ENCODE data around the gene FTO. TPM values are rescaled to one million over a fixed set of nuclear protein-coding genes. Genes with fewer than 3 reads are reported as not detected.

Gene FTO
- total and polyA plus RNA-seq, 2 of the 13 experiments (the other 11 are each of a cell fraction or from before 2014, with no cell fraction given), result 41.6 to 55.8 TPM

DNA sequence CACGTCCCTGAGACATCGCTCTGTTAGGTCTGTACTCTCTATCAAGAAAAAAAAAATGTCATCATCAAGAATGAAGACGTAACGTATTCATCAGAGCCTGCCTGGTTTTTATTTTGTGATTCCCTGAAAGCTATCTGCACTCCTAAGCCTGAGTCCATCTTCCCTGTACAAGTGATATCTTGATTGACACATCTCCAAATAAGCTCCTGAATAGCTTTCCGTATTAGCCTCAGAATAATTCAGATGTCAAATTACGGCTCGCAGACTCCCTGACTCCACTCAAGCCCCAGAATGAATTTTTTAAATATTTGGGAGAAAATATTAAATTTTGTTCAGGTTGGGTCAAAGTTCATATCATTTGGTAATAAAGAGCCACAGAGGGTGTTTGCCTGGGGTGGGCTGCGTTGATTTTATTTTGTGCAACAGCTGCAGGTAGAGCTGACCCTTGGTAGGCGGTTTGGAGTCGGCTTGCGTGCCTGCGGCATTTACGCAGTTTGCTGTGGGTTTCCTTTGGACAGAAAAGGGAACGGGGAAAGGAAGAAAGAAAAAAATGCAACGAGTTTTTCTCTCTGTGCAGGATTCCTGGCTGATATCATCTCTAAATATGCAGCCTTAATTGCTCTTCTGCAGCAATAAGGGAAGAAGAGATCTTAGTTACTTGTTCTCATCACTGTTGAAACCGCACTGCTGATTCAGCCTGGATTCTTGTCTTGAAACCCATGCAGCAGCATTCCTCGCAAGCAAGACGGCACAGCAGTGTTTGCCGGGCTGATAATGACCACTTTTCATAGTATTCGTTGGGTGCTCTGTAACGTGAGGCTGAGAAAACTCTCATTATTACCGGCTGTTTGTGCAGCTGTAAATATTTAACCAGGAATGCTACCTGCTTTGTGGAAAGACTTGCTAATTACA is 467.9 kb downstream of the FTO start (continued):
- TF ChIP-seq MED1 (CRISPR knock-in tag; IDR thresholded peaks at IDR 0.05), result peak; percentile 51; the same call in 1 of the 2 replicates
- TF ChIP-seq, protein P1, sequence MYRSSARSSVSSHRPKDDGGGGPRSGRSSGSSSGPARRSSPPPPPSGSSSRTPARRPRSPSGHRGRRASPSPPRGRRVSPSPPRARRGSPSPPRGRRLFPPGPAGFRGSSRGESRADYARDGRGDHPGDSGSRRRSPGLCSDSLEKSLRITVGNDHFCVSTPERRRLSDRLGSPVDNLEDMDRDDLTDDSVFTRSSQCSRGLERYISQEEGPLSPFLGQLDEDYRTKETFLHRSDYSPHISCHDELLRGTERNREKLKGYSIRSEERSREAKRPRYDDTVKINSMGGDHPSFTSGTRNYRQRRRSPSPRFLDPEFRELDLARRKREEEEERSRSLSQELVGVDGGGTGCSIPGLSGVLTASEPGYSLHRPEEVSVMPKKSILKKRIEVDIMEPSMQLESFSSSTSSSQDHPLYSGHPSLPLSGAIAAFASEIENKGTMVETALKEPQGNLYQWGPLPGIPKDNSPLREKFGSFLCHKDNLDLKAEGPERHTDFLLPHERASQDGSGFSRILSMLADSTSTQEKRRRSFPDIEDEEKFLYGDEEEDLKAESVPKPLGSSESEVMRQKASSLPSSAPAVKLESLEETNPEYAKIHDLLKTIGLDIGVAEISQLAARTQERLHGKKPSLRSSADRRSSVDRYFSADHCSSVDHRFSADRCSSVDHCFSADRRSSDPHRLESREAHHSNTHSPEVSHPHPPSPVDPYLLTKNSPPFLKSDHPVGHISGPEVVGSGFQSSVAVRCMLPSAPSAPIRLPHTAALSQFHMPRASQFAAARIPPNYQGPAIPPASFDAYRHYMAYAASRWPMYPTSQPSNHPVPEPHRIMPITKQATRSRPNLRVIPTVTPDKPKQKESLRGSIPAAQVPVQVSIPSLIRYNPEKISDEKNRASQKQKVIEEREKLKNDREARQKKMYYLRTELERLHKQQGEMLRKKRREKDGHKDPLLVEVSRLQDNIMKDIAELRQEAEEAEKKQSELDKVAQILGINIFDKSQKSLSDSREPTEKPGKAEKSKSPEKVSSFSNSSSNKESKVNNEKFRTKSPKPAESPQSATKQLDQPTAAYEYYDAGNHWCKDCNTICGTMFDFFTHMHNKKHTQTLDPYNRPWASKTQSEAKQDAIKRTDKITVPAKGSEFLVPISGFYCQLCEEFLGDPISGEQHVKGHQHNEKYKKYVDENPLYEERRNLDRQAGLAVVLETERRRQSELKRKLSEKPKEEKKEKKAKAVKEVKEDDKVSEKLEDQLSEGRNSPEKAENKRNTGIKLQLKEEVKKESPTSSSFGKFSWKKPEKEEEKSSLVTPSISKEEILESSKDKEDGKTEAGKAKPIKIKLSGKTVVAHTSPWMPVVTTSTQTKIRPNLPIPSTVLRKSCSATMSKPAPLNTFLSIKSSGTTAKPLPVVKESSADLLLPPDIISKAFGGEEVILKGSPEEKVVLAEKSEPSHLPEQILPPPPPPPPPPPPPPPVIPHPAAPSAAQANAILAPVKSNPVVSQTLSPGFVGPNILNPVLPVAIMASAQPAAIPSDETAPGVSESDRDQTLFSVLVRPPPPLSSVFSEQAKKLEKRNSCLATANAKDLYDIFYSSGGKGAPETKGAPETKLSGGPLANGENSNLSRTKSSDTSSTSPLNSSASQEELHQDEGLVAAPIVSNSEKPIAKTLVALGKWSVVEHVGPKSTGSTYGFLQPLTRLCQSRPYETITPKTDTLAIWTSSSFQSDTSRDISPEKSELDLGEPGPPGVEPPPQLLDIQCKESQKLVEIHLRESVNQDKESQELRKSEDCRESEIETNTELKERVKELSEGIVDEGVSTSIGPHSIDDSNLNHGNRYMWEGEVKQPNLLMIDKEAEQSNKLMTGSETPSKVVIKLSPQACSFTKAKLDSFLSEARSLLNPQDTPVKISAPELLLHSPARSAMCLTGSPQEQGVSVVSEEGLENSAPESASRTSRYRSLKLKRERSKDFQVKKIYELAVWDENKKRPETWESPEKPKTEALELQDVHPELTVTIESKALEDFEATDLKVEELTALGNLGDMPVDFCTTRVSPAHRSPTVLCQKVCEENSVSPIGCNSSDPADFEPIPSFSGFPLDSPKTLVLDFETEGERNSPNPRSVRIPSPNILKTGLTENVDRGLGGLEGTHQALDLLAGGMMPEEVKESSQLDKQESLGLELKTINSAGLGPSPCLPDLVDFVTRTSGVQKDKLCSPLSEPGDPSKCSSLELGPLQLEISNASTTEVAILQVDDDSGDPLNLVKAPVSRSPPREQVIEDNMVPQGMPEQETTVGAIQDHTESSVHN (CRISPR knock-in tag; IDR thresholded peaks at IDR 0.05), result no peak
- no peak for TF ChIP-seq ZNF496 (CRISPR knock-in tag; IDR thresholded peaks at IDR 0.05; ENCODE audit: insufficient replicate concordance)
- peak; percentile 76; the same call in 1 of the 2 replicates for TF ChIP-seq SIX1 (CRISPR knock-in tag; IDR thresholded peaks at IDR 0.05; ENCODE audit: borderline replicate concordance)
- TF ChIP-seq ZNF343 (CRISPR knock-in tag; IDR thresholded peaks at IDR 0.05), result no peak
- no peak for TF ChIP-seq JUND (CRISPR knock-in tag; IDR thresholded peaks at IDR 0.05)
- TF ChIP-seq, protein P2, sequence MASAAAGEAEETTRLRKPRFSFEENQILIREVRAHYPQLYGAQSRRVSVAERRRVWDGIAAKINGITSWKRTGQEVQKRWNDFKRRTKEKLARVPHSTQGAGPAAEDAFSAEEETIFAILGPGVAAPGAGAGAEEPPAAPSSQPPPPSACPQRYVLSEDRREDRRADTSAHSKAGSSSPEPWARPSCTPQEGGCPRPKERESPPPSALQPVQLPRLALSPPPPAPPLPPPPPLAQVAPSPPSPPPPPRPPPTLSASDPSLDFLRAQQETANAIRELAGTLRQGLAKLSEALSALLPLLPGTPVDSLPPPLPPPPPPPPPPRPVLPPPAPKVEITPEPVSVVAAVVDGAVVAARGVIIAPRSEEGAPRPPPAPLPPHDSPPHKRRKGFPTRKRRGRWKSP (CRISPR knock-in tag; IDR thresholded peaks at IDR 0.05), result no peak
- TF ChIP-seq, protein P3, sequence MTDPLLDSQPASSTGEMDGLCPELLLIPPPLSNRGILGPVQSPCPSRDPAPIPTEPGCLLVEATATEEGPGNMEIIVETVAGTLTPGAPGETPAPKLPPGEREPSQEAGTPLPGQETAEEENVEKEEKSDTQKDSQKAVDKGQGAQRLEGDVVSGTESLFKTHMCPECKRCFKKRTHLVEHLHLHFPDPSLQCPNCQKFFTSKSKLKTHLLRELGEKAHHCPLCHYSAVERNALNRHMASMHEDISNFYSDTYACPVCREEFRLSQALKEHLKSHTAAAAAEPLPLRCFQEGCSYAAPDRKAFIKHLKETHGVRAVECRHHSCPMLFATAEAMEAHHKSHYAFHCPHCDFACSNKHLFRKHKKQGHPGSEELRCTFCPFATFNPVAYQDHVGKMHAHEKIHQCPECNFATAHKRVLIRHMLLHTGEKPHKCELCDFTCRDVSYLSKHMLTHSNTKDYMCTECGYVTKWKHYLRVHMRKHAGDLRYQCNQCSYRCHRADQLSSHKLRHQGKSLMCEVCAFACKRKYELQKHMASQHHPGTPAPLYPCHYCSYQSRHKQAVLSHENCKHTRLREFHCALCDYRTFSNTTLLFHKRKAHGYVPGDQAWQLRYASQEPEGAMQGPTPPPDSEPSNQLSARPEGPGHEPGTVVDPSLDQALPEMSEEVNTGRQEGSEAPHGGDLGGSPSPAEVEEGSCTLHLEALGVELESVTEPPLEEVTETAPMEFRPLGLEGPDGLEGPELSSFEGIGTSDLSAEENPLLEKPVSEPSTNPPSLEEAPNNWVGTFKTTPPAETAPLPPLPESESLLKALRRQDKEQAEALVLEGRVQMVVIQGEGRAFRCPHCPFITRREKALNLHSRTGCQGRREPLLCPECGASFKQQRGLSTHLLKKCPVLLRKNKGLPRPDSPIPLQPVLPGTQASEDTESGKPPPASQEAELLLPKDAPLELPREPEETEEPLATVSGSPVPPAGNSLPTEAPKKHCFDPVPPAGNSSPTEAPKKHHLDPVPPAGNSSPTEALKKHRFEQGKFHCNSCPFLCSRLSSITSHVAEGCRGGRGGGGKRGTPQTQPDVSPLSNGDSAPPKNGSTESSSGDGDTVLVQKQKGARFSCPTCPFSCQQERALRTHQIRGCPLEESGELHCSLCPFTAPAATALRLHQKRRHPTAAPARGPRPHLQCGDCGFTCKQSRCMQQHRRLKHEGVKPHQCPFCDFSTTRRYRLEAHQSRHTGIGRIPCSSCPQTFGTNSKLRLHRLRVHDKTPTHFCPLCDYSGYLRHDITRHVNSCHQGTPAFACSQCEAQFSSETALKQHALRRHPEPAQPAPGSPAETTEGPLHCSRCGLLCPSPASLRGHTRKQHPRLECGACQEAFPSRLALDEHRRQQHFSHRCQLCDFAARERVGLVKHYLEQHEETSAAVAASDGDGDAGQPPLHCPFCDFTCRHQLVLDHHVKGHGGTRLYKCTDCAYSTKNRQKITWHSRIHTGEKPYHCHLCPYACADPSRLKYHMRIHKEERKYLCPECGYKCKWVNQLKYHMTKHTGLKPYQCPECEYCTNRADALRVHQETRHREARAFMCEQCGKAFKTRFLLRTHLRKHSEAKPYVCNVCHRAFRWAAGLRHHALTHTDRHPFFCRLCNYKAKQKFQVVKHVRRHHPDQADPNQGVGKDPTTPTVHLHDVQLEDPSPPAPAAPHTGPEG (CRISPR knock-in tag; IDR thresholded peaks at IDR 0.05), result no peak
- TF ChIP-seq, protein P4, sequence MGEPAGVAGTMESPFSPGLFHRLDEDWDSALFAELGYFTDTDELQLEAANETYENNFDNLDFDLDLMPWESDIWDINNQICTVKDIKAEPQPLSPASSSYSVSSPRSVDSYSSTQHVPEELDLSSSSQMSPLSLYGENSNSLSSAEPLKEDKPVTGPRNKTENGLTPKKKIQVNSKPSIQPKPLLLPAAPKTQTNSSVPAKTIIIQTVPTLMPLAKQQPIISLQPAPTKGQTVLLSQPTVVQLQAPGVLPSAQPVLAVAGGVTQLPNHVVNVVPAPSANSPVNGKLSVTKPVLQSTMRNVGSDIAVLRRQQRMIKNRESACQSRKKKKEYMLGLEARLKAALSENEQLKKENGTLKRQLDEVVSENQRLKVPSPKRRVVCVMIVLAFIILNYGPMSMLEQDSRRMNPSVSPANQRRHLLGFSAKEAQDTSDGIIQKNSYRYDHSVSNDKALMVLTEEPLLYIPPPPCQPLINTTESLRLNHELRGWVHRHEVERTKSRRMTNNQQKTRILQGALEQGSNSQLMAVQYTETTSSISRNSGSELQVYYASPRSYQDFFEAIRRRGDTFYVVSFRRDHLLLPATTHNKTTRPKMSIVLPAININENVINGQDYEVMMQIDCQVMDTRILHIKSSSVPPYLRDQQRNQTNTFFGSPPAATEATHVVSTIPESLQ (CRISPR knock-in tag; conservative IDR thresholded peaks at IDR 0.05), result no peak
- TF ChIP-seq TP53 (CRISPR knock-in tag; conservative IDR thresholded peaks at IDR 0.05), result no peak
